GM23248 (cell line): Measurements from ENCODE around the gene PTPRN2. TPM values are rescaled to one million over a fixed set of nuclear protein-coding genes. Genes with fewer than 3 reads are reported as not detected.

Experiments
- DNase-seq: peaks from one replicate; pipeline ENCODE4 v3.0.0-alpha.2; 2015
- H2AFZ ChIP-seq: fragments of 200-600 bp; sonication (generic); 2 replicates; pipeline ENCODE4 v1.6.1; 2016; ENCODE audit warnings: antibody characterized with exemption
- H3F3A ChIP-seq: fragments of 200-600 bp; sonication (generic); 2 replicates; pipeline ENCODE4 v1.6.1; 2016; ENCODE audit warnings: mild to moderate bottlenecking, antibody characterized with exemption, mixed run types; ENCODE audit not compliant: insufficient read depth
- H3K27ac ChIP-seq: fragments of 200-600 bp; sonication (generic); 2 replicates; pipeline ENCODE4 v1.5.1; 2016; ENCODE audit warnings: mild to moderate bottlenecking
- H3K27me3 ChIP-seq: fragments of 200-600 bp; sonication (generic); replicated peaks from 2 replicates; pipeline ENCODE4 v1.6.1; 2016; ENCODE audit warnings: mild to moderate bottlenecking; ENCODE audit not compliant: insufficient read depth
- H3K36me3 ChIP-seq: fragments of 200-600 bp; sonication (generic); 2 replicates; pipeline ENCODE4 v1.6.1; 2016; ENCODE audit warnings: low read depth, mild to moderate bottlenecking
- H3K4me1 ChIP-seq: fragments of 200-600 bp; sonication (generic); 2 replicates; pipeline ENCODE4 v1.6.1; 2016; ENCODE audit warnings: mild to moderate bottlenecking; ENCODE audit not compliant: insufficient read depth
- H3K4me2 ChIP-seq: fragments of 200-600 bp; sonication (generic); one replicate; pipeline ENCODE4 v1.6.1; 2016; ENCODE audit warnings: mild to moderate bottlenecking; ENCODE audit not compliant: unreplicated experiment
- H3K4me3 ChIP-seq: fragments of 200-600 bp; sonication (generic); 2 replicates; pipeline ENCODE4 v1.5.1; 2016; ENCODE audit warnings: mild to moderate bottlenecking
- H3K79me2 ChIP-seq: fragments of 200-600 bp; sonication (generic); 2 replicates; pipeline ENCODE4 v1.6.1; 2016; ENCODE audit warnings: mild to moderate bottlenecking; ENCODE audit not compliant: insufficient read depth
- H3K9ac ChIP-seq: fragments of 200-600 bp; sonication (generic); 2 replicates; pipeline ENCODE4 v1.6.1; 2016; ENCODE audit warnings: mild to moderate bottlenecking
- H3K9me2 ChIP-seq: fragments of 200-600 bp; sonication (generic); 2 replicates; pipeline ENCODE4 v1.6.1; 2016; ENCODE audit warnings: mixed run types, mild to moderate bottlenecking, moderate library complexity; ENCODE audit not compliant: insufficient read depth
- H3K9me3 ChIP-seq: fragments of 200-600 bp; sonication (generic); one replicate; pipeline ENCODE4 v1.6.1; 2017; ENCODE audit warnings: low read depth
- H4K20me1 ChIP-seq: fragments of 200-600 bp; sonication (generic); 2 replicates; pipeline ENCODE4 v1.6.0; 2016; ENCODE audit not compliant: insufficient read depth
- EZH2 ChIP-seq: fragments of 200-600 bp; sonication (generic); IDR thresholded peaks from 2 replicates; pipeline ENCODE4 v1.6.1; 2018; ENCODE audit warnings: antibody characterized with exemption, mild to moderate bottlenecking; ENCODE audit not compliant: insufficient read depth, poor library complexity, severe bottlenecking
- EZH2phosphoT487 ChIP-seq: fragments of 200-600 bp; sonication (generic); IDR thresholded peaks from 2 replicates; pipeline ENCODE4 v1.6.1; 2018; ENCODE audit warnings: antibody characterized with exemption, moderate library complexity, mild to moderate bottlenecking, low read depth; ENCODE audit not compliant: insufficient read depth
- WGBS, 2 experiments: methylation state at CpG; one replicate each; pipeline ENCODE4 v1.1.6; 2015 to 2017; ENCODE audit warnings: low lambda C conversion rate in 2 of 2, low coverage in 1 of 2; ENCODE audit errors: missing lambda C conversion rate in 2 of 2; 5-methylcytosine and 5-hydroxymethylcytosine counted together
- in situ Hi-C: fragments of 300-500 bp; cut with MboI; formaldehyde crosslinking; loops from 2 replicates; pipeline ENCODE4 v1.15.0; 2020
- polyA plus RNA-seq: library from polyadenylated mRNA; unstranded; fragments of >200 nt; fragmentation: Nextera tagmentation; extraction: Ambion mirVana; gene quantifications from 2 replicates; pipeline ENCODE4 v1.2.1, GENCODE V29; 2016
- total RNA-seq: library from RNA; depleted of rRNA; stranded (reverse); fragments of >200 nt; shearing (Covaris generic); gene quantifications from 2 replicates; pipeline ENCODE4 v1.2.3, GENCODE V29; 2014

Gene PTPRN2
- total and polyA plus RNA-seq, 2 experiments from 2014 or later: 0.13 TPM; not detected in 1

DNA sequence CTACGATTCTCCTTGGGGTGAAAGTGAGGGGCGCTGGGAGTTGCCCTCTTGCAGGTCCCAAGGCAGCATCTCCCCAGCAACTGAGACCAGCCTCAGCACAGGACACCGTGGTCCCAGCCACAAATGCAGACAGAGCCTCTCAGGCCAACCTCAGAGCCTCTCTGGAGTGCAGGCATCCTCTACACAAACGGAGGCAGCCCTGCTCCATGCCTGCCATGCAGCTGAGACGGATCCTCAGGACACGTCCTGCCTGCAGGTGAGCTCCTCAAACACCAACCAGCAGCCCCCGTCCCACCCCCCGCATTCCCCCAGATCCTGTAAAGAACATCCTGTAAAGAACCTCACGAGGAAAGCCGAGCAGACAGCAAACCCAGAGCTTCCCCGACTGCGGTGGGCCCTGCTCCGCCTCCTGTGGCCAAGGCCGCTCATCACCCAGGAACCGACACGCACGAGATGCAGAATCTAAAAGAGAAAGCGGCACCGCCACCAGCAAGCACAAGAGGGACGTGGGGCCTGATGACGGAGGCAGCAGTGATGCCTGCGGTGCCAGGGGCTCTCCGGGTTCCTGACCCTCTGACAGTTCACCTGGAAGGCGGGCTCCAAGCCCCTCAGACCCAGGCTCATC lies 186.9 kb downstream of the PTPRN2 start:
- Histone ChIP-seq H3K4me1 (no peaks in the 10 kb centered on the region), H3F3A (no peaks in the 10 kb centered on the region), H3K27ac (no peak overlapping the region), H3K36me3 (no peaks in the 10 kb centered on the region), H3K27me3 (no peaks in the 10 kb centered on the region), H3K9me2 (no peaks in the 10 kb centered on the region), H3K9ac (no peak overlapping the region), H3K79me2 (no peaks in the 10 kb centered on the region), H3K4me3 (no peak overlapping the region), H4K20me1 (no peaks in the 10 kb centered on the region), H2AFZ (no peak overlapping the region), H3K4me2 (no peak overlapping the region), H3K9me3 (no peaks in the 10 kb centered on the region)
- WGBS, 2 experiments: 24 to 28% methylated on average over 24 of the region's 24 CpGs
- in situ Hi-C loops: no loop called here
- no peak for TF ChIP-seq EZH2phosphoT487
- no peak for DNase-seq

- 31 to 35% methylated on average over 8 to 9 of the region's 9 CpGs for WGBS, 2 experiments
- in situ Hi-C loops: no loop called here
- TF ChIP-seq EZH2 (no peak), EZH2phosphoT487 (no peak)
Measured at GRCh38 chr7:158399762-158400161, 187.9 kb downstream of the PTPRN2 start.

DNA sequence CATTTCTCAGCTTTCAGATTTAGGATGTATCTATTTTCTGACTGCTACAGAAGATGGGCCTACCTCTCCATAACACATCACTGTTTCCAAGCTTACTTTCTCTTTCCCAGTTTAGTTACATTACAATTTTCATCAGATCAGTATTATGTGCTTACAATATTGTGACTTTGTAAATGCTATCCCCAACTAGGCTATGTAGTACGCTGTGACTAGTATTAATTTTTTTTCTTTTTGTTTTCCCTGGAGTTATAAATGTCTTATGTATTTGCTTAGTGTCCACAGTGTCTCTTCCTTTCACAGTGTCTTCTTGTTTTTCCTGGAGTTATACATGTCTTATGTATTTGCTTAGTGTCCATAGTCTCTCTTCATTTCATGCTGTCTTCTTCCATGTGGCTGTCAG lies 188.9 kb downstream of the PTPRN2 start:
- 52 to 60% methylated on average over 1 of the region's 1 CpG for WGBS, 2 experiments

More at GRCh38 chr7:158399762-158400161, 187.9 kb downstream of the PTPRN2 start:
- no peak for DNase-seq
- no peaks in the 10 kb centered on the region for H3K79me2 ChIP-seq
- H3K4me3 ChIP-seq: no peak overlapping the region
- H3K27me3 ChIP-seq: no peaks in the 10 kb centered on the region
- H4K20me1 ChIP-seq: no peaks in the 10 kb centered on the region
- H3F3A ChIP-seq: no peaks in the 10 kb centered on the region
- no peak overlapping the region for H3K4me2 ChIP-seq
- H3K36me3 ChIP-seq: no peaks in the 10 kb centered on the region
- no peak overlapping the region for H2AFZ ChIP-seq
- H3K27ac ChIP-seq: no peak overlapping the region
- no peaks in the 10 kb centered on the region for H3K9me2 ChIP-seq
- no peaks in the 10 kb centered on the region for H3K9me3 ChIP-seq
- H3K4me1 ChIP-seq: no peaks in the 10 kb centered on the region
- no peak overlapping the region for H3K9ac ChIP-seq

GRCh38 chr7:158397885-158398284 lies 189.7 kb downstream of the PTPRN2 start:
- Histone ChIP-seq H3K9ac (no peak overlapping the region), H3K4me2 (no peak overlapping the region), H4K20me1 (no peaks in the 10 kb centered on the region), H3K79me2 (no peaks in the 10 kb centered on the region), H3K27me3 (no peaks in the 10 kb centered on the region), H3K9me3 (no peaks in the 10 kb centered on the region), H3F3A (no peaks in the 10 kb centered on the region), H3K4me1 (no peaks in the 10 kb centered on the region), H3K36me3 (no peaks in the 10 kb centered on the region), H3K27ac (no peak overlapping the region), H2AFZ (no peak overlapping the region), H3K4me3 (no peak overlapping the region), H3K9me2 (no peaks in the 10 kb centered on the region)
- no peak for DNase-seq
- in situ Hi-C loops: no loop called here
- TF ChIP-seq EZH2: no peak
- TF ChIP-seq EZH2phosphoT487: no peak
- 37 to 42% methylated on average over 6 of the region's 6 CpGs for WGBS, 2 experiments

More for the DNA sequence above, 188.9 kb downstream of the PTPRN2 start:
- Histone ChIP-seq H2AFZ (no peak overlapping the region), H3K4me3 (no peak overlapping the region), H3K36me3 (no peaks in the 10 kb centered on the region), H3K27ac (no peak overlapping the region), H3K9me3 (no peaks in the 10 kb centered on the region), H3K9me2 (no peaks in the 10 kb centered on the region), H3K27me3 (no peaks in the 10 kb centered on the region), H3K79me2 (no peaks in the 10 kb centered on the region), H3K4me1 (no peaks in the 10 kb centered on the region), H3K9ac (no peak overlapping the region), H3F3A (no peaks in the 10 kb centered on the region), H4K20me1 (no peaks in the 10 kb centered on the region), H3K4me2 (no peak overlapping the region)
- TF ChIP-seq EZH2phosphoT487 (no peak), EZH2 (no peak)
- in situ Hi-C loops: no loop called here
- DNase-seq: no peak
